Esophagus (tissue), 2 donors: ENCODE data around the gene HMOX1. TPM values are rescaled to one million over a fixed set of nuclear protein-coding genes. Genes with fewer than 3 reads are reported as not detected.

ENCODE experiments used
- H3K27ac ChIP-seq, 2 donors: one replicate each; pipeline ENCODE4 v1.5.1; 2013; ENCODE audit warnings: low read depth in 2 of 2, mild to moderate bottlenecking in 2 of 2, inconsistent platforms in 1 of 2, low read length in 1 of 2, moderate library complexity in 1 of 2
- H3K27me3 ChIP-seq, 2 donors: one replicate each; pipeline ENCODE4 v1.6.1; 2013; ENCODE audit warnings: low read length in 2 of 2, control low read depth in 1 of 2, mild to moderate bottlenecking in 1 of 2; ENCODE audit not compliant: insufficient read depth in 2 of 2, control insufficient read depth in 1 of 2
- H3K36me3 ChIP-seq, 2 donors: one replicate each; pipeline ENCODE4 v1.6.1; 2013; ENCODE audit warnings: low read length in 1 of 2; ENCODE audit not compliant: control insufficient read depth in 2 of 2, insufficient read depth in 2 of 2
- H3K4me1 ChIP-seq, 2 donors: one replicate each; pipeline ENCODE4 v1.6.1; 2013; ENCODE audit warnings: low read length in 1 of 2; ENCODE audit not compliant: control insufficient read depth in 2 of 2, insufficient read depth in 2 of 2
- H3K4me3 ChIP-seq, 2 donors: one replicate each; pipeline ENCODE4 v1.5.1; 2013; ENCODE audit warnings: low read length in 2 of 2, mild to moderate bottlenecking in 2 of 2, low read depth in 1 of 2, moderate library complexity in 1 of 2
- H3K9me3 ChIP-seq, 2 donors: one replicate each; pipeline ENCODE4 v1.6.1; 2013; ENCODE audit warnings: mild to moderate bottlenecking in 2 of 2, low read depth in 1 of 2, low read length in 1 of 2, moderate library complexity in 1 of 2; ENCODE audit not compliant: control insufficient read depth in 2 of 2, insufficient read depth in 1 of 2
- WGBS, 2 donors: extraction: QIAGEN DNeasy Blood & Tissue Kit; methylation state at CpG; one replicate each; pipeline ENCODE4 v1.1.7; 2013; 5-methylcytosine and 5-hydroxymethylcytosine counted together
- polyA plus RNA-seq, 2 donors: library from polyadenylated mRNA; stranded (reverse); fragments of 200-250 nt; gene quantifications; one replicate each; pipeline ENCODE4 v1.2.3, GENCODE V29; 2013
- donor health status: healthy with polysubstance abuse.
- donor health status: Bipolar disorder and iron deficiency.

Gene HMOX1
- polyA plus RNA-seq, 2 donors = 46.6 to 74.0 TPM

- Histone ChIP-seq H3K36me3 (no peaks in the 10 kb centered on the region), H3K27me3 (no peaks in the 10 kb centered on the region), H3K4me1 (peaks cover 0 to 7% of the 10 kb centered on the region in 2 donors), H3K4me3 (no peak overlapping the region), H3K27ac (no peak overlapping the region), H3K9me3 (no peaks in the 10 kb centered on the region)
- 75 to 93% methylated on average over 3 of the region's 3 CpGs for WGBS, 2 donors
Observed at GRCh38 chr22:35378621-35379020, 2.3 kb upstream of the HMOX1 start.

DNA sequence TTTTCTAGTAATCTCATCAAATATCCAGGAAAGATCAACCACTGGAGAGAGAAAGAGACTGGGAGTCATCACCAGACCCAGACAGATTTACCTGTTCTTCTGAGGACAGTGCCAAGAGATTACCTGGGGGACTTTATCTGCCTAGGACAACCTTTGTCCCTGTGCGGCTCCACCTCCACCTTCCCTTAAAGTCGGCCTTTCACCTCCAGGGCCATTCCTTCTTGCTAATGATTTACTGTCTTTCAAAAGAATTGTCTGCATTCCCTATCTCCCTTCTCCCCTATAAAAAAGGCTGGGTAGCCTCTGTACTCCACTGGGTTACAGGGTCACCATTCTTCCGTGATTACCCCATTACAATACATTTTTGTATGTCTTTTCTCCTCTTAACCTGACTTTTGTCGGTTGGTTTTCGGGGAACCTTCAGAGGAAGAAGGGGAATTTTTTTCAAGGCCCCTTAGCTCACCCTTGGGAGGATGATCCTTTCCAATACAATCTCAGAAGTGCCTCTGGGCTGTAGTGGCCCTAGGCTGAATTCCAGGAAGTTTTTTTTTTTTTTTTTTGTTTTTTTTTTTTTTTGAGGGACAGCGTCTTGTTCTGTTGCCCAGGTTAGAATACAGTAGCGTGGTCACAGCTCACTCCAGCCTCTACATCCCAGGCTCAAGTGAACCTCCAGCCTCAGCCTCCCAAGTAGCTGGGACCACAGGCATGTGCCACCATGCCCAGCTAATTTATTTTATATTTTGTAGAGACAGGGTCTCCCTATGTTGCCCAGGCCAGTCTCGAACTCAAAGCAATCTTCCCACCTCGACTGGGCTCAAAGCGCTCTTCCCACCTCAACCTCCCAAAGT lies 1.5 kb upstream of the HMOX1 start:
- 72 to 87% methylated on average over 10 of the region's 10 CpGs for WGBS, 2 donors
- peaks cover 0 to 7% of the 10 kb centered on the region in 2 donors for H3K4me1 ChIP-seq
- no peak overlapping the region for H3K4me3 ChIP-seq
- H3K27ac ChIP-seq = no peak overlapping the region
- H3K9me3 ChIP-seq = no peaks in the 10 kb centered on the region
- no peaks in the 10 kb centered on the region for H3K36me3 ChIP-seq
- no peaks in the 10 kb centered on the region for H3K27me3 ChIP-seq

GRCh38 chr22:35380013-35380412 lies 883 bp upstream of the HMOX1 start:
- Histone ChIP-seq H3K27me3 (no peaks in the 10 kb centered on the region), H3K9me3 (no peaks in the 10 kb centered on the region), H3K27ac (peak overlapping the region in 1 of 2 donors; percentile 88), H3K4me3 (no peak overlapping the region), H3K36me3 (peaks cover 0 to 2% of the 10 kb centered on the region in 2 donors), H3K4me1 (peaks cover 0 to 7% of the 10 kb centered on the region in 2 donors)
- 79 to 86% methylated on average over 6 of the region's 6 CpGs for WGBS, 2 donors

GRCh38 chr22:35381424-35382009 lies 621 bp downstream of the HMOX1 start:
- H3K9me3 ChIP-seq = no peaks in the 10 kb centered on the region
- peak overlapping the region; percentile 60 for H3K4me3 ChIP-seq
- WGBS, 2 donors = 48 to 62% methylated on average over 5 of the region's 5 CpGs

DNA sequence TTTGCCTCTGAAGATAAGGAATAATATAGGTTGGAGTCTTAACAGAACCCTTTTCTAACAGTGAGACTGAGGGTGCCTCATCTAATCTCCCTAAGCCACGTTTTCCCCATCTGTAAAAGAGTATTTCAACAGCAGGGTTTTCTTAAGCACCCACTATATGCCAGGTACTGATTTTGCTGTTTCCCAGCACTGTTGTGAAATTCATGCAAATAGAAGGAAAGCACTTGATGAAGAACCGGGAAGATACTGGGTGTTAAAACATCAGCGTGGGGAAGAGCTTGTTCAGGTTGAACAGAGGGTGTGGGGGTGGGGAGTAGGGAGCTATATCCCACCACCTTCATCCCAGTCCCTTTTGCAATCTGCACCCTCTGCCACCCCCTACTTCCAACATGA lies 2.8 kb downstream of the HMOX1 start:
- H3K4me3 ChIP-seq = peak overlapping the region in 1 of 2 donors; percentile 21

More at GRCh38 chr22:35381424-35382009, 621 bp downstream of the HMOX1 start:
- Histone ChIP-seq H3K36me3 (peaks cover 0 to 3% of the 10 kb centered on the region in 2 donors), H3K4me1 (peaks cover 0 to 6% of the 10 kb centered on the region in 2 donors), H3K27me3 (no peaks in the 10 kb centered on the region), H3K27ac (peak overlapping the region; percentile 84 to 88)

GRCh38 chr22:35384527-35384926 lies 3.6 kb downstream of the HMOX1 start:
- H3K4me3 ChIP-seq = peak overlapping the region in 1 of 2 donors; percentile 24
- H3K9me3 ChIP-seq = no peaks in the 10 kb centered on the region
- WGBS, 2 donors = 74 to 79% methylated on average over 4 of the region's 4 CpGs
- H3K27ac ChIP-seq = no peak overlapping the region
- peaks cover 0 to 2% of the 10 kb centered on the region in 2 donors for H3K4me1 ChIP-seq
- H3K27me3 ChIP-seq = no peaks in the 10 kb centered on the region
- peaks cover 2 to 3% of the 10 kb centered on the region in 2 donors for H3K36me3 ChIP-seq

More for the DNA sequence above, 2.8 kb downstream of the HMOX1 start:
- H3K9me3 ChIP-seq = no peaks in the 10 kb centered on the region
- peaks cover 2 to 3% of the 10 kb centered on the region in 2 donors for H3K36me3 ChIP-seq
- no peak overlapping the region for H3K27ac ChIP-seq
- 83 to 84% methylated on average over 3 of the region's 3 CpGs for WGBS, 2 donors
- peaks cover 0 to 2% of the 10 kb centered on the region in 2 donors for H3K4me1 ChIP-seq
- no peaks in the 10 kb centered on the region for H3K27me3 ChIP-seq

- Histone ChIP-seq H3K4me1 (peaks cover 0 to 2% of the 10 kb centered on the region in 2 donors), H3K9me3 (no peaks in the 10 kb centered on the region), H3K4me3 (peak overlapping the region in 1 of 2 donors; percentile 24), H3K27ac (no peak overlapping the region), H3K36me3 (peaks cover 2 to 3% of the 10 kb centered on the region in 2 donors), H3K27me3 (no peaks in the 10 kb centered on the region)
- WGBS, 2 donors = 80 to 88% methylated on average over 6 of the region's 6 CpGs
Observed at GRCh38 chr22:35384975-35385588, 4.2 kb downstream of the HMOX1 start.

GRCh38 chr22:35386670-35387288 lies 5.9 kb downstream of the HMOX1 start:
- Histone ChIP-seq H3K9me3 (no peaks in the 10 kb centered on the region), H3K36me3 (peaks cover 2 to 3% of the 10 kb centered on the region in 2 donors), H3K27ac (no peak overlapping the region), H3K4me1 (no peaks in the 10 kb centered on the region), H3K27me3 (no peaks in the 10 kb centered on the region), H3K4me3 (no peak overlapping the region)
- WGBS, 2 donors = 95% methylated on average over 19 of the region's 19 CpGs

DNA sequence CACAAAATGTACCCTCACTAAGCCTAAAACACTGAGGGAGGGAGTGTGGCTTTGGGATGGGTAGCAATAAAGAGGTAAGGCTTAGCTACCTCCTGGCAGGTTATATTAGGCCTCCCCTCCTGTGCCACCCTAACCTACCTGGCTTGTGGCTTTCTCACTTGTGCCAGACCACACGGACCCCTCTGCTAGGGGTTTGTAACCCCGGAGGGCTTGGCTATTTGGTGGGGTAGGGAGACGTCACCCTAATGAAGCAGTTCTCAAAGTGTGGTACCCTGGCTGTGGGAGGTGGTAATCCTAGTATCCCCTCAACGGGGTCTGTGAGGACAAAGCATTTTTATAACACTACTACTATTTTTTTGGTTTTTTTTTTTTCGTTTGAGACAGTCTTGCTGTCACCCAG lies 10.0 kb downstream of the HMOX1 start:
- H3K36me3 ChIP-seq = peaks cover 0 to 2% of the 10 kb centered on the region in 2 donors
- H3K27me3 ChIP-seq = no peaks in the 10 kb centered on the region
- WGBS, 2 donors = 85 to 90% methylated on average over 5 of the region's 5 CpGs
- H3K27ac ChIP-seq = no peak overlapping the region
- no peaks in the 10 kb centered on the region for H3K4me1 ChIP-seq
- H3K9me3 ChIP-seq = no peaks in the 10 kb centered on the region
- no peak overlapping the region for H3K4me3 ChIP-seq
